Right forelimb (tissue), 1 donor: ENCODE measurements around the gene BICRA.
"Not testable (repeated sequence)": the region's sequence is repeated elsewhere in the genome, so short reads cannot be mapped to it uniquely, and the experiment has no call there.

Experiments
- DNase-seq: peaks from one replicate; pipeline ENCODE4 v3.0.0-alpha.2; 2018

BICRA gene

GRCh38 chr19:47631681-47632446 lies 22.9 kb downstream of the BICRA start:
- no peak for DNase-seq

- no peak for DNase-seq
Observed at GRCh38 chr19:47633517-47633916, 24.6 kb downstream of the BICRA start.

- DNase-seq = no peak
Observed at GRCh38 chr19:47633996-47634395, 25.1 kb downstream of the BICRA start.

GRCh38 chr19:47635152-47635754 lies 26.3 kb downstream of the BICRA start:
- not testable (repeated sequence) for DNase-seq

GRCh38 chr19:47637550-47637949 lies 28.6 kb downstream of the BICRA start:
- DNase-seq = no peak

- DNase-seq = no peak
Observed at GRCh38 chr19:47641891-47642485, 33.1 kb downstream of the BICRA start.

GRCh38 chr19:47643281-47643680 lies 34.3 kb downstream of the BICRA start:
- no peak for DNase-seq

GRCh38 chr19:47644199-47644598 lies 35.3 kb downstream of the BICRA start:
- no peak for DNase-seq

GRCh38 chr19:47644743-47645482 lies 36.0 kb downstream of the BICRA start:
- DNase-seq = no peak

GRCh38 chr19:47646924-47647323 lies 38.0 kb downstream of the BICRA start:
- DNase-seq = no peak

- DNase-seq = no peak
Observed at GRCh38 chr19:47649588-47649987, 40.7 kb downstream of the BICRA start.

GRCh38 chr19:47650700-47651099 lies 41.8 kb downstream of the BICRA start:
- DNase-seq = no peak

- DNase-seq = no peak
Observed at GRCh38 chr19:47651132-47651531, 42.2 kb downstream of the BICRA start.

GRCh38 chr19:47651691-47652090 lies 42.8 kb downstream of the BICRA start:
- DNase-seq = no peak

GRCh38 chr19:47652285-47652684 lies 43.4 kb downstream of the BICRA start:
- no peak for DNase-seq

GRCh38 chr19:47653856-47654255 lies 44.9 kb downstream of the BICRA start:
- no peak for DNase-seq

GRCh38 chr19:47657719-47658118 lies 48.8 kb downstream of the BICRA start:
- no peak for DNase-seq

GRCh38 chr19:47658431-47659348 lies 49.8 kb downstream of the BICRA start:
- no peak for DNase-seq

- no peak for DNase-seq
Observed at GRCh38 chr19:47660435-47660832, 51.5 kb downstream of the BICRA start.

- no peak for DNase-seq
Observed at GRCh38 chr19:47661161-47661560, 52.2 kb downstream of the BICRA start.

- no peak for DNase-seq
Observed at GRCh38 chr19:47661611-47662010, 52.7 kb downstream of the BICRA start.

GRCh38 chr19:47663435-47663910 lies 54.5 kb downstream of the BICRA start:
- DNase-seq = no peak
